HL-60 (cell line): Measurements from ENCODE around the gene SLC41A3.

Experiments used
- CTCF ChIP-seq: IDR thresholded peaks from one replicate; pipeline ENCODE4 v1.5.1; 2011; ENCODE audit warnings: low read length, control low read depth, inconsistent platforms; ENCODE audit not compliant: insufficient read depth
- GABPA ChIP-seq: IDR thresholded peaks from 2 replicates; pipeline ENCODE4 v1.6.1; 2012; ENCODE audit warnings: low read depth
- POLR2AphosphoS5 ChIP-seq: IDR thresholded peaks from 2 replicates; pipeline ENCODE4 v1.6.1; 2012; ENCODE audit warnings: low read depth
- SPI1 ChIP-seq: IDR thresholded peaks from 2 replicates; pipeline ENCODE4 v1.6.1; 2012; ENCODE audit warnings: low read depth, mild to moderate bottlenecking, borderline replicate concordance
- TF ChIP-seq, protein P1 (sequence below): IDR thresholded peaks from 2 replicates; pipeline ENCODE4 v1.6.1; 2012; ENCODE audit warnings: low read depth; ENCODE audit not compliant: insufficient replicate concordance

- TF ChIP-seq CTCF: no peak
- TF ChIP-seq, protein P1, sequence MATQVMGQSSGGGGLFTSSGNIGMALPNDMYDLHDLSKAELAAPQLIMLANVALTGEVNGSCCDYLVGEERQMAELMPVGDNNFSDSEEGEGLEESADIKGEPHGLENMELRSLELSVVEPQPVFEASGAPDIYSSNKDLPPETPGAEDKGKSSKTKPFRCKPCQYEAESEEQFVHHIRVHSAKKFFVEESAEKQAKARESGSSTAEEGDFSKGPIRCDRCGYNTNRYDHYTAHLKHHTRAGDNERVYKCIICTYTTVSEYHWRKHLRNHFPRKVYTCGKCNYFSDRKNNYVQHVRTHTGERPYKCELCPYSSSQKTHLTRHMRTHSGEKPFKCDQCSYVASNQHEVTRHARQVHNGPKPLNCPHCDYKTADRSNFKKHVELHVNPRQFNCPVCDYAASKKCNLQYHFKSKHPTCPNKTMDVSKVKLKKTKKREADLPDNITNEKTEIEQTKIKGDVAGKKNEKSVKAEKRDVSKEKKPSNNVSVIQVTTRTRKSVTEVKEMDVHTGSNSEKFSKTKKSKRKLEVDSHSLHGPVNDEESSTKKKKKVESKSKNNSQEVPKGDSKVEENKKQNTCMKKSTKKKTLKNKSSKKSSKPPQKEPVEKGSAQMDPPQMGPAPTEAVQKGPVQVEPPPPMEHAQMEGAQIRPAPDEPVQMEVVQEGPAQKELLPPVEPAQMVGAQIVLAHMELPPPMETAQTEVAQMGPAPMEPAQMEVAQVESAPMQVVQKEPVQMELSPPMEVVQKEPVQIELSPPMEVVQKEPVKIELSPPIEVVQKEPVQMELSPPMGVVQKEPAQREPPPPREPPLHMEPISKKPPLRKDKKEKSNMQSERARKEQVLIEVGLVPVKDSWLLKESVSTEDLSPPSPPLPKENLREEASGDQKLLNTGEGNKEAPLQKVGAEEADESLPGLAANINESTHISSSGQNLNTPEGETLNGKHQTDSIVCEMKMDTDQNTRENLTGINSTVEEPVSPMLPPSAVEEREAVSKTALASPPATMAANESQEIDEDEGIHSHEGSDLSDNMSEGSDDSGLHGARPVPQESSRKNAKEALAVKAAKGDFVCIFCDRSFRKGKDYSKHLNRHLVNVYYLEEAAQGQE: no peak
- no peak for TF ChIP-seq GABPA
- TF ChIP-seq POLR2AphosphoS5: no peak
- no peak for TF ChIP-seq SPI1
These were observed 34.7 kb upstream of the SLC41A3 start for GRCh38 chr3:126118591-126118990.
